Left lung (tissue), 10 donors: ENCODE measurements around the gene REEP6. TPM values are rescaled to one million over a fixed set of nuclear protein-coding genes. Genes with fewer than 3 reads are reported as not detected.
"Not testable (repeated sequence)": the region's sequence is repeated elsewhere in the genome, so short reads cannot be mapped to it uniquely, and the experiment has no call there.

ENCODE experiments used
- ATAC-seq: fragments of 200-7000 bp; cut with Tn5 transposase; one replicate; pipeline ENCODE4 v1.9.1; 2020; ENCODE audit warnings: moderate library complexity
- DNase-seq, 4 donors: peaks; one replicate each; pipeline ENCODE4 v3.0.0-alpha.2; 2013 to 2020
- H3K27ac ChIP-seq, 2 donors: fragments of 200-600 bp; sonication (generic) in 1 of 2; one replicate each; pipeline versions ENCODE4 v1.5.0 to v1.8.0; 2020 to 2021
- H3K27me3 ChIP-seq, 2 donors: fragments of 200-600 bp; sonication (generic) in 1 of 2; one replicate each; pipeline versions ENCODE4 v1.5.0 to v1.8.0; 2020 to 2021
- H3K36me3 ChIP-seq, 2 donors: fragments of 200-600 bp; sonication (generic) in 1 of 2; one replicate each; pipeline versions ENCODE4 v1.5.0 to v1.8.0; 2020 to 2021
- H3K4me1 ChIP-seq, 2 donors: fragments of 200-600 bp; one replicate each; pipeline ENCODE4 v1.8.0; 2021
- H3K4me3 ChIP-seq, 2 donors: fragments of 200-600 bp; sonication (generic) in 1 of 2; one replicate each; pipeline versions ENCODE4 v1.5.0 to v1.8.0; 2020 to 2021; ENCODE audit warnings: mild to moderate bottlenecking in 1 of 2
- H3K9me3 ChIP-seq, 2 donors: fragments of 200-600 bp; sonication (generic) in 1 of 2; one replicate each; pipeline versions ENCODE4 v1.5.0 to v1.8.0; 2020 to 2021
- intact Hi-C, 2 donors: fragments of 100-400 bp; cut with DNase I; formaldehyde crosslinking; loops; one replicate each; pipeline versions ENCODE4 v1.11.2 to v1.14.2; 2022
- polyA plus RNA-seq, 6 donors: library from polyadenylated mRNA; unstranded; fragments of 120-200 nt; gene quantifications; one replicate each; pipeline ENCODE4 v1.2.1, GENCODE V29; 2013; ENCODE audit not compliant: insufficient read length in 6 of 6
- total RNA-seq, 2 donors: library from RNA; stranded (reverse); fragmentation: NEBNext Ultra II Directional; extraction: Animal tissue kit (Norgen Biotek cat#: 25700); gene quantifications; one replicate each; pipeline ENCODE4 v1.2.1, GENCODE V29; 2021
- TF ChIP-seq, protein P1 (sequence below), 2 donors: fragments of 200-600 bp; sonication (generic) in 1 of 2; IDR thresholded peaks; one replicate each; pipeline versions ENCODE4 v1.5.0 to v1.8.0; 2021; ENCODE audit warnings: antibody characterized with exemption in 2 of 2
- donor health status: DM: no; HTN: yes; CAD: no.
- donor health status: DM: no; HTN: no; CAD: no.

REEP6 gene
- total and polyA plus RNA-seq, 8 donors: 1.6 to 5.9 (median 3.7) TPM

- TF ChIP-seq, protein P1, sequence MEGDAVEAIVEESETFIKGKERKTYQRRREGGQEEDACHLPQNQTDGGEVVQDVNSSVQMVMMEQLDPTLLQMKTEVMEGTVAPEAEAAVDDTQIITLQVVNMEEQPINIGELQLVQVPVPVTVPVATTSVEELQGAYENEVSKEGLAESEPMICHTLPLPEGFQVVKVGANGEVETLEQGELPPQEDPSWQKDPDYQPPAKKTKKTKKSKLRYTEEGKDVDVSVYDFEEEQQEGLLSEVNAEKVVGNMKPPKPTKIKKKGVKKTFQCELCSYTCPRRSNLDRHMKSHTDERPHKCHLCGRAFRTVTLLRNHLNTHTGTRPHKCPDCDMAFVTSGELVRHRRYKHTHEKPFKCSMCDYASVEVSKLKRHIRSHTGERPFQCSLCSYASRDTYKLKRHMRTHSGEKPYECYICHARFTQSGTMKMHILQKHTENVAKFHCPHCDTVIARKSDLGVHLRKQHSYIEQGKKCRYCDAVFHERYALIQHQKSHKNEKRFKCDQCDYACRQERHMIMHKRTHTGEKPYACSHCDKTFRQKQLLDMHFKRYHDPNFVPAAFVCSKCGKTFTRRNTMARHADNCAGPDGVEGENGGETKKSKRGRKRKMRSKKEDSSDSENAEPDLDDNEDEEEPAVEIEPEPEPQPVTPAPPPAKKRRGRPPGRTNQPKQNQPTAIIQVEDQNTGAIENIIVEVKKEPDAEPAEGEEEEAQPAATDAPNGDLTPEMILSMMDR (IDR thresholded peaks at IDR 0.05): no peak
- H3K4me1 ChIP-seq: peaks cover 7 to 14% of the 10 kb centered on the region in 2 donors
- ATAC-seq (no peak), DNase-seq (no peak)
- H3K27ac ChIP-seq: no peak overlapping the region
- intact Hi-C loops: no loop called here
- H3K36me3 ChIP-seq: no peaks in the 10 kb centered on the region
- peaks cover 13 to 95% of the 10 kb centered on the region in 2 donors for H3K27me3 ChIP-seq
- H3K4me3 ChIP-seq: no peak overlapping the region
- H3K9me3 ChIP-seq: no peaks in the 10 kb centered on the region
Observed at GRCh38 chr19:1514295-1514661, 23.3 kb downstream of the REEP6 start.

GRCh38 chr19:1514986-1515721 lies 24.2 kb downstream of the REEP6 start:
- Histone ChIP-seq H3K27me3 (peaks cover 13 to 96% of the 10 kb centered on the region in 2 donors), H3K4me1 (peaks cover 7 to 14% of the 10 kb centered on the region in 2 donors), H3K27ac (no peak overlapping the region), H3K9me3 (no peaks in the 10 kb centered on the region), H3K4me3 (no peak overlapping the region), H3K36me3 (no peaks in the 10 kb centered on the region)
- no peak for DNase-seq
- intact Hi-C loops: no loop called here
- TF ChIP-seq, protein P1 (IDR thresholded peaks at IDR 0.05): no peak
- ATAC-seq: no peak

DNA sequence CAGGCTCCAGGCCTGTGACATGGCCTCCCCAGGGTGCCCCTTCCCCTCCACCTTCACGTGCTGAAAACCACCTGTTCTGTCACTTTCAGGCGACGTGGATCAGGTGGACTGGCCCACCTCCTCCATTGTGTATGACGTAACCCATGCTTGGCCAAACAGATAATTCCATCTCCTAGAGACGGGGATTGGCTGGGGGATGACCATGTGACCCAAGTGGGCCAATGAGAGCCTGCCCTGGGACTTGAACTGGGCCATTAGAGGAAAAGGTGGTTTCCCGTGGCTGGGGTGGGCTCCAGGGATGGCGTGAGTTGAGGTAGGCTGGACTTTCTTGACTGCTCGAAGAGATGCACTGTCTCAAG lies 25.4 kb downstream of the REEP6 start:
- peaks cover 7 to 14% of the 10 kb centered on the region in 2 donors for H3K4me1 ChIP-seq
- H3K27ac ChIP-seq: no peak overlapping the region
- peaks cover 12 to 94% of the 10 kb centered on the region in 2 donors for H3K27me3 ChIP-seq
- TF ChIP-seq, protein P1 (IDR thresholded peaks at IDR 0.05): no peak
- no peaks in the 10 kb centered on the region for H3K36me3 ChIP-seq
- ATAC-seq (no peak), DNase-seq (no peak)
- intact Hi-C loops: no loop called here
- H3K4me3 ChIP-seq: no peak overlapping the region
- no peaks in the 10 kb centered on the region for H3K9me3 ChIP-seq

DNA sequence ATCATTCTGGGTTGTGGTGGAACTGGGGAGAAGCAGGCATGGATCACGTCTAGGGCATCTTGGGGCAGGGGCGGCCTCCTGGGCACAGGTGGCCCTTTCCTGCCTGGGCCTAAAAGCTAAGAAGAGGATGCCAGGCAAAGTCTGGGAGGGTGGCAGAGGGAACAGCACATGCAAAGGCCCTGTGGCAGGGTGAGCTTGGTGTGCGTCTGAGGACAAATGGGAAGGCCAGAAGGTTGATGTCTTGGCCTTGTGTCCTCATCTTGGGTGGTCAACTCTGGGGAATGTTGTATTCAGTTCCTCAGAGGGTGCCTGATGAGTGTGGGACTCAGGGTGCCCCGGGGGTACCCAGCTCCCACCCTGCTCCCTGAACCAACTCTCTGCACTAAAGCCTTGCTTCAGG lies 27.5 kb downstream of the REEP6 start:
- ATAC-seq: no peak
- no peak overlapping the region for H3K4me3 ChIP-seq
- TF ChIP-seq, protein P1 (IDR thresholded peaks at IDR 0.05): no peak

DNA sequence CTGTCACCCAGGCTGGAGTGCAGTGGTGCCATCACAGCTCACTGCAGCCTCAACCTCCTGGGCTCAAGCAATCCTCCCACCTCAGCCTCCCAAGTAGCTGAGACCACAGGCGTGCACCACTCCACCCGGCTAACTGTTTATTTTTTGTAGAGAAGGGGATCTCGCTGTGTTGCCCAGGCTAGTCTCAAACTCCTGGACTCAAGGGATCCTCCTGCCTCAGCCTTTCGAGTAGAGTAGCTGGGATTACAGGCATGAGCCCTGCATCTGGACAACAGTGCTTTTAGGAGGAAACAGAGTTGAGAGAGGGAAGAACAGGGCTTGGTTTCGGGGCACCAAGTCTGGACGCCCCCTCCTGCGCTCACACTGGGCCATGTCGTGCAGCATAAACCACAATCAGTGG lies 28.8 kb downstream of the REEP6 start:
- H3K27ac ChIP-seq, intact Hi-C loops, DNase-seq, ATAC-seq, H3K9me3 ChIP-seq, H3K36me3 ChIP-seq, H3K4me1 ChIP-seq, H3K4me3 ChIP-seq: not testable (repeated sequence)
- peaks cover 22 to 94% of the 10 kb centered on the region in 2 donors for H3K27me3 ChIP-seq

More for the DNA sequence above, 27.5 kb downstream of the REEP6 start:
- Histone ChIP-seq H3K36me3 (no peaks in the 10 kb centered on the region), H3K9me3 (no peaks in the 10 kb centered on the region), H3K27ac (no peak overlapping the region), H3K27me3 (peaks cover 11 to 94% of the 10 kb centered on the region in 2 donors), H3K4me1 (peaks cover 3% of the 10 kb centered on the region in 2 donors)
- DNase-seq: no peak
- intact Hi-C loops: no loop called here
